GM13976 (cell line): ENCODE data around the gene KMT2B.

ENCODE experiments used
- DNase-seq: peaks from one replicate; pipeline ENCODE4 v3.0.0; 2012; ENCODE audit warnings: low spot score
- in situ Hi-C: fragments of 300-500 bp; cut with MboI; formaldehyde crosslinking; loops from one replicate; pipeline ENCODE4 v1.12.0; 2022; ENCODE audit warnings: low sequenced_read_pairs, mixed read lengths, inconsistent platforms; ENCODE audit not compliant: unreplicated experiment
- TF ChIP-seq, protein P1 (sequence below): IDR thresholded peaks from 2 replicates; pipeline ENCODE4 v1.5.1; 2012; ENCODE audit warnings: borderline replicate concordance, mild to moderate bottlenecking; ENCODE audit not compliant: insufficient read depth; ENCODE audit errors: extremely low read depth, missing control alignments, control extremely low read depth

Gene KMT2B

DNA sequence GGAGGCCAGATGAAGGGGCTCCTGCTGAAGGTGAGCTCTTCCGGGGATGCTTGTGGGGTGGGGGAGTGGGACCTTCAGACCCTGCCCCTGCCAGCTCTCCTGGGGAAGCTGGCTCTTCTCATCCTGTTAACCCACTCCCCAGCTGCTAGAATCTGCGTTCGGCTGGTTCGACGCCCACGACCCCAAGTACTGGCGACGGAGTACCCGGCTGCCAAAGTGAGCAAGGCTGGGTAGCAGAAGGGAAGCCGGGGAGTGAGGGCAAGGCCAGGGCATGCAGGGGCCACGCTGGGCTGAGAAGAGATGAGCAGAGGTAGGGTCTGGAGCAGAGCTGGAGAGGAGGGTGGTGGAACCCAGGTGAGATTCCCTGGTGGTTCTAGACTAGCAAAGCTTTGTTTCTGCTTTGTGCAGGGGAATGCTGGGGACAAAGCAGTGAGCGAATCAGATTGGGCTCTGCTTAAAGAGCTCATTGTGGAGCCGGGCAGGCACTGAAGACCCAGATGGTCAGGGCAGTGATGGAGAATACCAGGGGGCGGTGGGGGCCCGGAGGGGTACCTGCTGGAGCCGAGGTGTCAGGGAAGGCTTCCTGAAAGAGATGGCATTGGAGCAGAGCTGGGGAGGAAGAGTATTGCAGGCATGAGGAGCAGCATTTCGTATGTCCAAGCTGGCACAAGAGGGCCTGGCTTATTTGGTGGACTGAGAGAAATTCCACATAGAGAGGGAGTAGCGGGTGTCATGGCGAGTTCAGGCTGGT, 10.3 kb downstream of the KMT2B start:
- in situ Hi-C loops = no loop called here
- TF ChIP-seq, protein P1, sequence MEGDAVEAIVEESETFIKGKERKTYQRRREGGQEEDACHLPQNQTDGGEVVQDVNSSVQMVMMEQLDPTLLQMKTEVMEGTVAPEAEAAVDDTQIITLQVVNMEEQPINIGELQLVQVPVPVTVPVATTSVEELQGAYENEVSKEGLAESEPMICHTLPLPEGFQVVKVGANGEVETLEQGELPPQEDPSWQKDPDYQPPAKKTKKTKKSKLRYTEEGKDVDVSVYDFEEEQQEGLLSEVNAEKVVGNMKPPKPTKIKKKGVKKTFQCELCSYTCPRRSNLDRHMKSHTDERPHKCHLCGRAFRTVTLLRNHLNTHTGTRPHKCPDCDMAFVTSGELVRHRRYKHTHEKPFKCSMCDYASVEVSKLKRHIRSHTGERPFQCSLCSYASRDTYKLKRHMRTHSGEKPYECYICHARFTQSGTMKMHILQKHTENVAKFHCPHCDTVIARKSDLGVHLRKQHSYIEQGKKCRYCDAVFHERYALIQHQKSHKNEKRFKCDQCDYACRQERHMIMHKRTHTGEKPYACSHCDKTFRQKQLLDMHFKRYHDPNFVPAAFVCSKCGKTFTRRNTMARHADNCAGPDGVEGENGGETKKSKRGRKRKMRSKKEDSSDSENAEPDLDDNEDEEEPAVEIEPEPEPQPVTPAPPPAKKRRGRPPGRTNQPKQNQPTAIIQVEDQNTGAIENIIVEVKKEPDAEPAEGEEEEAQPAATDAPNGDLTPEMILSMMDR = no peak
- DNase-seq = no peak

DNA sequence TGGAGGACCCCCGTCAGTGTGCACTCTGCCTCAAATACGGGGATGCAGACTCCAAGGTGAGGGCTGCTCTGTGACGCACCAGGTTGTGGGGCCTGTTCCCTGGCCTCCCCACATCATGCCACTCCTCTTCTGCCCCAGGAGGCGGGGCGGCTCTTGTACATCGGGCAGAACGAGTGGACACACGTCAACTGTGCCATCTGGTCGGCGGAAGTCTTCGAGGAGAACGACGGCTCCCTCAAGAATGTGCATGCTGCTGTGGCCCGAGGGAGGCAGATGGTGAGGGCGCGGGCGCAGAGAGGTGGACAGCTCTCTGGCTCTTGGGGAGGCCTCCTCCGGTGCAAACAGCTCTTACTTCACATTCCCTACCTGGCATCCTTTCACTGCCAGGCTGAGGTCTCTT, 11.2 kb downstream of the KMT2B start:
- TF ChIP-seq, protein P1 = no peak
- DNase-seq = no peak
- in situ Hi-C loops = no loop called here

DNA sequence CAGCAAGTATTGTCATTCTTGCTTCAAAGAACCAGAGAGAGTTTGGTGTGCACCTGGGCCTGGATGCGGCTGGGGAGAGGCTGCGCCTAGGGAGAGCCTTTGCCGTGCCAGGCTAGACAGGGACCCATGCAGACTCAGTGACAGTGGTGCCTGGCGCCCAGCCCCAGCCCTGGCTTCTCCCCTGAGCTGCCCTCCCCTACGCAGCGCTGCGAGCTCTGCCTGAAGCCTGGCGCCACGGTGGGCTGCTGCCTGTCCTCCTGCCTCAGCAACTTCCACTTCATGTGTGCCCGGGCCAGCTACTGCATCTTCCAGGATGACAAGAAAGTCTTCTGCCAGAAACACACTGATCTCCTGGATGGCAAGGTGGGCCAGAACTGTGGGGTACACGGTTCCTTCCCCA, 12.0 kb downstream of the KMT2B start:
- no peak for DNase-seq
- TF ChIP-seq, protein P1 = no peak
- in situ Hi-C loops = no loop called here

DNA sequence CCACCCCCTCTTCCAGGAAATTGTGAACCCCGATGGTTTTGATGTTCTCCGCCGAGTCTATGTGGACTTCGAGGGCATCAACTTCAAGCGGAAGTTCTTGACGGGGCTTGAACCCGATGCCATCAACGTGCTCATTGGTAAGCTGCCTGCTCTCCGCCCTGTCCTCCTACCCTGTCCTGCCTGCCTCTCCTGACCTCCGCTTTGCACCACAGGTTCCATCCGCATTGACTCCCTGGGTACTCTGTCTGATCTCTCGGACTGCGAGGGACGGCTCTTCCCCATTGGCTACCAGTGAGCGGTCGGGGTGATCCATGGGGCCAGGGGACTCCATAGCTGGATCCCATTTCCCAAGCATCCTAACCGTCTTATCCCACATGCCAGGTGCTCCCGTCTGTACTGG, 12.5 kb downstream of the KMT2B start:
- DNase-seq = no peak
- in situ Hi-C loops = no loop called here
- TF ChIP-seq, protein P1 = no peak

DNA sequence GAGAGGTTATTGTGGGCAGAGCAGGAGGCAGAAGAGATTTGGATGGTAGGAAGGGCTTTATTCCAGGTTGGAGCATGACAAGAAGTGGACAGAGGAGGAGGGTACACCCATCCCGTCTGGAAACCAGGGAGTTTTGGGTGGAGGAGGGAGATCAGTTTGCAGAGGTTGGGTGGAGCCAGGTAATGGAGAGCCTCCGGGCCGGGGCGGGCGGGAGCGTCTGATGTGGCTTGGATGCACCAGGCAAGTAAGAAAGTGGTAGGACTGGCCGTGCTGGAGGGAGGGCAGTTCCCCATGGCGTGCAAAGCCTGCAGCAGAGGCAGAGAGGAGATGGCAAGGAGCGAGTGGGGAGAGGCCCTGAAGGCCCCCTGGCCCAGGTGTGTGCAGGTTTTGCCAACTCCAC, 13.6 kb downstream of the KMT2B start:
- DNase-seq = no peak
- in situ Hi-C loops = no loop called here

DNA sequence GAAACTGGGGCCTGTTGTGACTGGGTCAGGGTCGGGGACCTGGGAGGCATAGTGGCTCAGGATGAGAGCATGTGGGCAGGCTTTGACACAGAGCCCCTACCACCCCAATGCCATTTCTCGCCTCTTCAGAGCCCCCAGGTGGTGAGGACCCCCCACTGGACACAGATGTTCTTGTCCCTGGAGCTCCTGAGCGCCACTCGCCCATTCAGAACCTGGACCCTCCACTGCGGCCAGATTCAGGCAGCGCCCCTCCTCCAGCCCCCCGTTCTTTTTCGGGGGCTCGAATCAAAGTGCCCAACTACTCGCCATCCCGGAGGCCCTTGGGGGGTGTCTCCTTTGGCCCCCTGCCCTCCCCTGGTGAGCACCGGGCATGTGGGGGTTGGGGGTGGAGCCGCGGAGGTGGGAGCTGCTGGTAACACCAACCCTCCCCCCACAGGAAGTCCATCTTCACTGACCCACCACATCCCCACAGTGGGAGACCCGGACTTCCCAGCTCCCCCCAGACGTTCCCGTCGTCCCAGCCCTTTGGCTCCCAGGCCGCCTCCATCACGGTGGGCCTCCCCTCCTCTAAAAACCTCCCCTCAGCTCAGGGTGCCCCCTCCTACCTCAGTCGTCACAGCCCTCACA, 14.1 kb downstream of the KMT2B start:
- TF ChIP-seq, protein P1 = no peak
- DNase-seq = no peak
- in situ Hi-C loops = no loop called here

More for the DNA sequence above, 13.6 kb downstream of the KMT2B start:
- TF ChIP-seq, protein P1 = no peak
